GM12892 (cell line): ENCODE measurements around the gene PGF.

ENCODE experiments used
- DNase-seq: peaks from one replicate; pipeline ENCODE4 v3.0.0; 2011; ENCODE audit not compliant: insufficient read length
- FAIRE-seq: peaks from 2 replicates; lab custom pipeline; 2011; peaks lifted over from hg19 to GRCh38; lab: Jason Lieb, UNC
- POLR2A ChIP-seq: IDR thresholded peaks from 2 replicates; pipeline ENCODE4 v1.6.1; 2011; ENCODE audit warnings: low read depth, low read length, control low read depth
- POLR2AphosphoS5 ChIP-seq: IDR thresholded peaks from 2 replicates; pipeline ENCODE4 v1.6.1; 2011; ENCODE audit warnings: low read depth, low read length, control low read depth
- TAF1 ChIP-seq: IDR thresholded peaks from 2 replicates; pipeline ENCODE4 v1.6.1; 2011; ENCODE audit warnings: low read depth, mild to moderate bottlenecking, control low read depth, low read length, borderline replicate concordance

The PGF gene

DNA sequence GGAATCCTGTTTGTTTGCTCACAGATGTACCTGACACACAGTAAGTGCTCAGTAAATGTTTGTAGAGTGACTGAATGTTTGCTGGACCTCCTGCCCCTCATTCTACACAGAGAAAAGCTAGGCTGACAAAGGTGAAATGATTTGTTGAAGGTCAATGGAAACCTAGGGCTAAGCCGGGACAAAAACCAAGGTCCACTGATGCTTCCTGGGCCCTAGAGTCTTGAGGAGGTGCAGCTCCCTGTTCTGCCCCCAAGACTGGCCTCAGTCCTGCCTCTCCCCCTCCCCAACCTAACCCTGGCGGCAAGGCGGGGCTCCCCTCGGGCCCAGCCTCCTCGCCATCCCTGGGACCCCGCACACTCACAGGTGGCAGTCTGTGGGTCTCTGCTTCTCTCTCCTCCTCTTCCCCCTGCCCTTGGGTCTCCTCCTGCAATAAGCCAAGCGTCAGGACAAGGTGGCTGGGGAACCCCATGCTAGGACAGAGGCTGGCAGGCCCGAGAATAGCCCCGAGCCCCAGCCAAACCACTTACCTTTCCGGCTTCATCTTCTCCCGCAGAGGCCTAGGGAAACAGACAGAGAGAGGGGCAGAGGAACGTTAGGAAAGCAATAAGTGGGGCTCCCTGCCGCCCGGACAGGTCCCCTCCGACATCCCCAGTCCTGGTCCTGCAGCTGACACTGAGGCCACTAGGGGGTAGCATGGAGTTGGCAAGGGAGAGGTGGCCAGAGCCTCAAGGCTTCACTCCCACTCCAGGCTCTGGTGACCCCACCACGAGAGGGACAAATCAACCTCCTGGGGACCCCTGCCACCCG is 9.3 kb downstream of the PGF start:
- peak; percentile 93 for FAIRE-seq

DNA sequence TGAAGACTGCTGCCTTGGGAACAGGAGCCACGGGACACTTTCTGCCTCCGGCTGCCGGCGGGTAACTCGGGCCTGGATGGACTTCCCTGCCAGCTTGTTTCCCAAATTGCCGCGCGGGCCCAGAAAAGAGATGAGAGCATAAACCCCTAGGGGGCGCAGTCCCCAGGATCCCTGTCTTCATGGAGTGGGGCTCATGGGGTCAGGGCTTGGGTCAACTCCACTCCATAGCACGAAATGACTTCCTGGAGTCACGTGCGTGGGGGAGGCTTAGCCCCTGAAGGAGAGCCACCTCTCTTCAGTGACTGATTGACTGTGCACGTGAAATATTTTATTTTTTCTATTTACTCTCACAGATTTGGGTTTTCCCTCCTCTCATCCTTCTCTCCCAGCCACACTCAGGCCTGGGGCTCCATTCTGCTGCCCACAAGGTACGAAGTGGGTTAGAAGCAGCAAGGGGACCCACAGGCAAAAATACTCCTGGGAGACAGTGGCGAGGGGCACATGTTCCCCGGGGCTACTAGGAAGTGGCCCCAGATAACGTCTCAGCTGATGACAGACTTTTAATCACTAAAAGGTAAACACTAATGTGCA is 10.0 kb downstream of the PGF start:
- FAIRE-seq (no peak), DNase-seq (no peak)
- no peak for TF ChIP-seq POLR2A
- no peak for TF ChIP-seq TAF1
- no peak for TF ChIP-seq POLR2AphosphoS5

More for the DNA sequence above, 9.3 kb downstream of the PGF start:
- DNase-seq, result peak; percentile 94
- TF ChIP-seq TAF1 (no peak), POLR2AphosphoS5 (no peak), POLR2A (no peak)

DNA sequence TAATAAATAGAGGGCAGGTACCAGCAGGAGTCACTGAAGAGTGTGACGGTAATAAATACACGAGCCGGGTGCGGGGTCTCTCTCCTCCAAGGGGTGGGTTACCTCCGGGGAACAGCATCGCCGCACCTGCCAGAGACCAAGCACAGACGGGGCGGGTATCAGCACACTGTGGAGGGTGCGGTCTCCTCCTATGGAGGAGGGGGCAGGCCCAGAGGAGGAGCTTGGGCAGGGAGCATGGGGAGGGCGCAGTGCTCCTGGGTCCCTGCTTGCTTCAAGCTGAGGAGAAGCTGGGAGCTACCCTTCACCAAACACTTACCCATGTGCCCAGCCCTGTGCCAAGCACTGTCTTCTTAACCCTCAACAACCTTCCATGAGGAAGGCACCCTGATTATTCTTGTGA is 12.8 kb downstream of the PGF start:
- DNase-seq (no peak), FAIRE-seq (peak; percentile 86)
- no peak for TF ChIP-seq TAF1
- peak; percentile 19; the same call in 1 of the 2 replicates for TF ChIP-seq POLR2A
- TF ChIP-seq POLR2AphosphoS5, result 0 out of 2 replicates have a peak, but pooled peaks have one; percentile 51

DNA sequence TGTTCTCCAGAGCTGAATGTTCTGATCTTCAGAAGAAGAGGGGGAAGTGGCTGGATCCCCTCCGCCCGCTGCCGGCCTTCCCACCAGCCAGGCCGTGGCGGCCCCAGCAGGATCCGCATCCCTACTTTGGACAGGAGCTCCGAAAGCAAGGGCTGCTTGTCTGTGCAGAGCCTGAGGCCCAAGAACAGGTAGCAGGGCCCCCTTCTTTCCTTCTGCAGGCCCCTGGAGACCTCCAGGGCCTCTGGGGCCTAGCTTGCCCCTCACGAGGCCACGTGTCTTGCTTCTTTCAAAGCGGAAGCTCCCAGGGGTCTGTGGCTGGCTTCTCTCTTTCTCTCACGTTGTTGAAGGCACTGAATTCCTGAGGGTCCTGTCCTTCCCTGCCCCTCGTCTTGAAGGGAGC is 13.2 kb downstream of the PGF start:
- FAIRE-seq, result no peak
- no peak for DNase-seq
- TF ChIP-seq POLR2A (no peak), TAF1 (no peak), POLR2AphosphoS5 (no peak; the same call in 1 of the 2 replicates)

DNA sequence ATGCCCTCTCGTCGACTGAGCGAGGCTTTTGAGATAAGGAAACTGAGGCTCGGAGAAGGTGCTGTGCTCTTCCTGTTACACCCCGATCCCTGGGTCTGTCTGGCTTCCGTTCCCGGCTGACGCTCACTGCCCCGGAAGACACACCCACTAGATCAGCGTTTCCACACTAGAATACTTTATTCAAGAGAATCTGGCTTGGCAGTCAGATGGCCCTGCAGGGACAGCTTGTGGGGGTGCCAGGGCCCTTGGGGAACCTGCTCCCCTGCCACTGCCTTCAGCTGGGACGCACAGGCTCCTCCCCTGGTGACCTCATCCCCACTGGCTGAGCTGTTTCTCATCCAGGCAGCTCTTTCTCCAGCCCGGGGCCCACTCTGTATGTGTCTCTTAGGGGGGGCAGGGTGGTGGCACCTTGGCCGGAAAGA is 13.7 kb downstream of the PGF start:
- DNase-seq (peak; percentile 71), FAIRE-seq (peak; percentile 85)
- TF ChIP-seq TAF1 (0 out of 2 replicates have a peak, but pooled peaks have one; percentile 37), POLR2A (peak; percentile 48; the same call in 1 of the 2 replicates), POLR2AphosphoS5 (peak; percentile 65)

DNA sequence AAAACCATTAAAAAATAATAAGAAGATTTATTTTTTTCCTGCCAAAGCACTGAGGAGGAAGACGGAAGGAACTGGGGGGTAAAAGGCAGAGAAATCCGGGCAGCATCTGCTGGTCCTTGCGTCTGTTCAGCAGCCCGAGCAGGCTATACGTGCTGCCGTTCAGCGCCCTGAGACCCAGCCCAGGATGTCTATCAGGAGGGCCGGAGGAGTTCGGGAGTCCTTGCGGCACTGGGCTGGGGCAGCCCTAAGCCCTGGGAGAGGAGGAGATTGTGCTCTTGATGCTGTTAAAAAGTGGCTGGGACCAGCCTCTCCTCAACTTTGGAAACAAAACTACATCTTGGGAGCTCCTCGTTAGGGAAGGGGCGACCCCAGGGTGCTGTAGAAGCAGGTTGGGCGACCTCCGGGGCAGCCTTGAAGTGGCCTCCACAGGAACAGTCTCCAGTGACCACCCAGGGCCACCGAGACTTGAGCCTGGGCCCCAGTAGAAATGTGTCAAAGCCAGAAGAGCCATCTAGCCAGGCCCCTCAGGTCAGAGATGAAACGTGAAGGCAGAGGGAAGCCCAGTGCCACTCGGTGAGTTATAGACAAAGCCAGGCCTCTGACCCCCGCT is 14.3 kb downstream of the PGF start:
- no peak for DNase-seq
- TF ChIP-seq POLR2A (no peak), POLR2AphosphoS5 (no peak), TAF1 (no peak)
- FAIRE-seq, result peak; percentile 33

DNA sequence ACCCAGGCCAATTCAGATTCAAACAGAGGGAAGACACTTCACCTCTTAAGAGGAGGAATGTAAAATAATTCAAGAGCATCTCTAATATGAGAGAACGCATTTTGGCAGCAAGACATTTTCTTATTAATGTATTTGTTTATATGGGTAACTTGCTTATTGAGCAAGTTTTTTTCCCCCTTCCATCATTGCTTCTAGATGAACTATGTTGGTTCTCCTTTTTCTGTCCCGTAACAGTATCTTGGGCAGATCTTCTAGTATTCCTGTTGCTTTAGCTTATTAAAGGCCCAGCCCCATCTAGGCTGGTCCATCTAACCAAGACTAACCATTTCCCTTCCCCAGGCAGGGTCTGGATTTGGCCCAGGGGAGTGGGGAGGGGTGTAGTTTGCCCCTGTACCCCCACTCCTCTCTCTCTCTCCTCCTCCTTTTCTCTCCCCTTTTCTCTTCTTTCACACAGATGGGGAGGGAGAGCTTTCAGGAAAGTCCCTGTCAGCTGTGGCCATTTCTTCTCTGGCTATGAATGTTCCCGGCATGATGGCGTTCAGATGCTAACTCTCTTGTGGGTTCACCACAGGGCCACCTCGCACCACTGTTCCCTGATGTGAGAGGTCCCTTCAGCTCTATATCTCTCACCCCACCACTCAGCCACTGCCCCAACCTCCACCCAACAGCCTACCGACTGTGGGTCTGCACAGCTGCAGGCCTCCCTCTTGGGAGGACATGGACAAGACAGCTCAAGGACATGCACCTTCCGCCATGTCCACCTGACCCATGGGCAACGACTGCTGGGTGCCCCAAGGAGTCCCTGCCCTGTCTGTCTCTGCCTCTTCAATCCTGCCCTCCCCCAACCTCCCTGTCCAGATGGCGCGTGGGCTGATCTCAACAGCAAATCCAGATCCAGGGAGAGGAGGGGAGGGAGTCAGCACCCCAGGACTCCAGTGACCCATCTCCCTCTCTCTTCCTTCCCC is 16.6 kb downstream of the PGF start:
- DNase-seq, result no peak
- peak; percentile 82 for FAIRE-seq
- no peak for TF ChIP-seq POLR2A
- no peak for TF ChIP-seq TAF1
- TF ChIP-seq POLR2AphosphoS5, result no peak

DNA sequence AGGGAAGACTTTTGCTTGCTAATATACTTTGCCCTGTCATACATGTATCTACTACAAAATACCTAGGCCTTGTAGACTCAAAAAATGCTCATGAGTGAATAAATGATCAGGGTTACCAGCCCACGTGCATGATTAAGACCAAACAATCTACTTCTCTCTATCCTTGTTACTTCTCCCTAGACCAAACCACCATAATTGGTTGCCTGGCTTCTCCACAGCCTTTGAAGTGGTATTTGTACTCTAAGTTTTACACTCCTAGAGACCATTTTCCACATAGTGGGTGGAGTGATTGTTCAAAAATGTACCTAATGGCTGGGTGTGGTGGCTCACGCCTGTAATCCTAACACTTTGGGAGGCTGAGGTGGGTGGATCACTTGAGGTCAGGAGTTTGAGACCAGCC is 18.2 kb downstream of the PGF start:
- FAIRE-seq (no peak), DNase-seq (no peak)
- TF ChIP-seq TAF1 (no peak), POLR2A (no peak)

DNA sequence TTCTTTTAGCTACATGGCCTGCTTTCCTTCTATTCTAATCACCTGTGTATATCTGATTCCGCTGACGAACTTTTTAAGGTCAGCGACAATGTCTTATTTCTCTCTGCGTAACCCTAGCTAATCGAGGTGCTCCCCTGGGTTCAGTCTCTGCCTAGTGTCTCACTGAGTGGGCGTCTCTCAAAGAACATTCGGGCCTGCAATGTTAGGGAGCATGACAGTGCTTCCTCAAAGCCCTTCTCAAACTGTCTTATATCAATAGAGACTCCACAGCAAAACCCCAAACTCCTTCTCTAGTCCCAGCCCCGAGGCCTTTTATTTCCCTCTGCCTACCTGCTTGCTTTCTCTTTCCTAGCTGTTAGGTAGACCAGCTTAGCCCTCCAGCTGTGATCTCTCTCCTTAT is 18.7 kb downstream of the PGF start:
- no peak for FAIRE-seq
- TF ChIP-seq POLR2AphosphoS5, result no peak
- no peak for TF ChIP-seq TAF1
- no peak for TF ChIP-seq POLR2A
- DNase-seq, result no peak

DNA sequence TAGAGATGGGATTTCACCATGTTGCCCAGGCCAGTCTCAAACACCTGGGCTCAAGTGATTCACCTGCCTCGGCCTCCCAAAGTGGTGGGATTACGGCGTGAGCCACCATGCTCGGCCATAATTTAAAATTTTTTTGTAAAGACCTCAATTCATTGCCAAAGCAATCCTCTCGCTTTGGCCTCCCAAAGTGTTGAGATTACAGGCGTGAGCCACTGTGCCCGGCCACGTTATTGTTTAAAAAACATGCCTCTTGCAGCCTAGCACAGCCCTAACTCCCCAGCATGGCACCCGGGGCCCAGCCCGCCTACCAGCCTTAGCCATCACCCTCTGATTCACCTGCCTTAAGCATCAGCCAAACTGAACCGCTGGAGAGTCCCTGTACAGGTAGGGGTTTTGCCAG is 19.2 kb downstream of the PGF start:
- DNase-seq, result no peak
- FAIRE-seq, result no peak
- TF ChIP-seq POLR2A (no peak), TAF1 (no peak), POLR2AphosphoS5 (no peak)

DNA sequence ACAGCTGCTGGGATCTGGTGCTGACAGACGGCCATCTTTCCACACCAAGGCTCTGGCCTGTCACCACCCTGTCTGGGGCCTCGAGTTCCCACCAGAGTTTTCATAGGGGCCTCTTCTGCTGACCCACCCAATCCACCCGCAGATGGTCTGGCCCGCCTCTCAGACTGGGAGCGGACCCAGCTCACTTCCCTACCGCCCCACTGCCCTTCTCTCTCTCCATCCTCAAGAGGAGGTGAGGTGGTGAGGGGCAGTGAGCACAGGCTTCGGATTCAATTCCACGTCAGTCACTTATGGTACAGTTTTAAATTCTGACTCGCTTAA is 20.1 kb downstream of the PGF start:
- DNase-seq (no peak), FAIRE-seq (no peak)
- no peak for TF ChIP-seq POLR2AphosphoS5
- no peak for TF ChIP-seq TAF1
- TF ChIP-seq POLR2A, result no peak
